ENCODE measurements around the gene RPAP3.
A peak's percentile ranks its signal among the peaks of the same experiment; 100 is the strongest.

The RPAP3 gene

DNA sequence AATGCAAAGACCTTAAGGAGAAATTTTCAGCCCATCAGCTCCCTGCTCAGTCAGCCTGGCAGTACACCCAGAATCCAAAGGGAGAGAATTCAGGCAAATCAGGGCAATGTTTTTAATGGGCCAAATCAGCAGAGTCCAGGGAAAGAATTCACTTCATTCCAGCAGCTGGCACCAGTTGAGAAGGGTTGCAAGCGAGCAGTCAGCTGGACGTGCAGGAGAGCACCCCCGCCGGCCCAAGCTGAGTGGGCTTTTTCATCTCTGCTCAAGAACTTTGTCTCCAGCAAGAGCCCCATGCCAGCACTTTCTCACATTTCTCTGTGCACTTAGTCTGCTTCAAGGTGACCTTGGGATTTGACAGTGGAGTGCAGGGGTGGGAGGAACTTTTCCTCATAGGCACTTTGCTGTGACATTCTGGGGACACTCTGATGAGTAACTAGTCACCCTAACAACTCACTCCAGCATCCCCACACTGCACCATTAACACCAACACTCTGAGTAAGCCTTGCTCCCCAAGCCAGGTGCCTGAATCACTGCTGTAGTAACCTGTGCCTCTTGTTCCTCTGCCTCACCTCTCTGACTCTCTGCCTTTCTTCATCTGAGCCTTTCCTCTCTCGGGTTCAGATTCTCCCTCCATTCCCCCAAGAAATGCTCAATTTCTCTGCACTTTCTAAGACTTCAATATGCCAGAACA, 17.3 kb upstream of the RPAP3 start:
- FAIRE-seq (no peak), DNase-seq (ENCODE audit: extremely low spot score, insufficient read length, low read depth) (no peak)

DNA sequence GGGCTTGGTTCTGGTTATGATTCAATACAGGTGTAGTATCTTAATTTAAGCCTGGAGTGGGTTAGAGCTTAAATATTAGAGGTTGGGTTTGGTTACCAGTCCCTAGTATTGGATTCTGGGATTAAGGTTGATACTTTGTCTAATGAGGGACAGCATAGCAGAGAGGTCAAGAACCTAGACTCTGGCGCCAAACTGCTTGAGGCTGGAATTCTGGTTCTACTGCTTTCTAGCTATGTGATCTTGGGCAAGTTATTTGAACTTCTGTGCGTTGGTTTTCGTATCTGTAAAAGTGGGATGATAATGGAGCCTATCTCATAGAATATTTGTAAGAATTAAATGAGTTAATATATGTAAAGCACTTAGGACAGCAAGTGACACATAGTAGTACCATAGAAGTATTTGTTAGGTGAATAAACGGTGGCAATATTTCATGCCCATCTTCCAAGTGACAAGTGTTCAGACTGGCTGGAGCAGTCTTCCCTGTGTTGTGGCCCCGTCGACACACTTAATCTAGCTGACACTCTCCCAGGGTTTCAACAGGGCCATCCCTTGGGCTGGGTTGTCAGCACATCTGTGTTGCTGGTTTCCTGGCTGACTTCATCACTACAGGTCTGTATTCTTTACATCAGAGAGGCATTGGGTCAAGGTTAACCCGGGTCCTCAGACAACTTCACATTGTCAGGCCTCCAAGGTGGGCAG, 16.5 kb upstream of the RPAP3 start:
- DNase-seq (ENCODE audit: extremely low spot score, insufficient read length, low read depth), result no peak
- no peak for FAIRE-seq

DNA sequence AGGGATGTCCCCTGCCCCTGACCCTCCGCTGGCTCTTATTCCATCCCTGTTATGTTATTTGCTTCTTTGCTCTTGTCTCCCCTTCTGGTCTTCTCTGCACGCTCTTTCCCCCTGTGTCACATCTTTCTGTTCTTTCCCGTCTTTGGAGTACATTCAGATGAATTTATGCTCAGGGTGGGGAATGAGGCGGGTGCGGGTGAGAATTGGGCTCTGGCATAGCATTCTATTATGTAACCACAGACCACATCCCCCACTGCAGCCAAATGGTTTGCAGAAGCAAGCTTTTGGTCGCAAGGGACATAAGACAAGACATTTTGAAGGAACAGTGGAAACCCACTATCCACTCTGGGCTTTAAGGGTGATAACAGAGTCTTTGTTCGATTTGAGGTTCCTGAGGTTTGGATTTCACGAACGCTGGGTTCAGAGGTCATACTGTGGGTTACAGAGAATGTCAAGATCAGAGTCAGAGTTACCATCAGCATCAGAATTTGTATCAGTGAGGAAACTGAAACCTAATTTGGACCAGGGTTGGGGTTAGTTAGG, 15.7 kb upstream of the RPAP3 start:
- FAIRE-seq, result no peak
- DNase-seq (ENCODE audit: extremely low spot score, insufficient read length, low read depth), result no peak

DNA sequence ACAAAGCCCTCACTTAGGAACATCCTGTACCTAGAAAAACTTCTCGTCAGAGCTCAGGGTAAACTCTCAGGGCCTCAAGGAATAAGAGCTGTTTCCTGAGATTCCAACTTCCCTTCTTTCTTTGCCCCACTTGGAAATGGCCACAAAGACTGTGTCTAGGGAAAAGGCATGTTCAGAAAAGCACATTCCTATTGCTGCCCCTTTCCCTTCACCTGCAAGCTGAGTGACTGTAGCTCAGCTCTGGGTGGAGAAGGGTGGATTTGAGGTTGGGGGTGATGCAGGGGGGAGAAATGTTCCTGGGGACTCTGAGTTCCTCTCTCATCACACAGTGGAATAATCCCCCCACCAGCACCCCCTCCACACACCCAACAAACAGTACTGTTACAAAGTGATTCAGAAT, 12.7 kb upstream of the RPAP3 start:
- DNase-seq (ENCODE audit: extremely low spot score, insufficient read length, low read depth), result no peak
- FAIRE-seq, result no peak

DNA sequence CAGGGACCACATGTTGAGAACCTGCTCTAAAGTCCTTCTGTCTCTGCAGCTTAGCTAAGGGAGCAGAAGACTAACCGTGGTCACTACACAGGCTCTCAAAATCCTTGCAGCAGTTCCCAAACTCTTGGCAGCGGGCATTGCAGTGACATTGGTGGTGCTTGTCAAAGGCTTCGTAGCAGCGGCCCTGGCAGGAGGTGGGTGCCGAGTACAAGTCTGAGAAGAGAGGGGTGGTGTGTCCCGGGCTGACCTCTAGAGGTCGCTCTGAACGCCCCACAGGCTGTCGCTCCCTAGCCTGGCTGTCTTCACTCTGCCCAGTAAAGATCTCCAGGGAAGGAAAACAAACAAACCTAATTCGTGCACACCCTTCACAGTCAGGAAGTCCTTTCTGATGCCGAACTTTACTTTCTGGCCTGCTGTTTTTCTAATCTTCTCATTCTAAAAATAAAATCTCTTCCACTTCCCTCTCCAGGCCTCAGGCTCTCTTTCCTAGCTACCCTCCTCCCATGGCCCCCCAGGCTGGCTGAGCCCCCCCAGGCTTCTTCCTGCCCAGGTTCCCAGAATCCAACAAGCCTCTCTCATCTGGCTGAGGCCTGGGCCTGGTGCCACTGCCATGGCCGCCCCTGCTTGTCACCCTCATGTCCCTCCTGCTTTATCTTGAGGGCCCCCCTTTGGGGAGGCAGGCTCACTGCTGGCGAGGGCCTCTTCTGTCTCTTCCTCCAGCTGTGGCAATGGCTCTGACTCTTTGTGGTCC, 11.8 kb upstream of the RPAP3 start:
- no peak for DNase-seq (ENCODE audit: extremely low spot score, insufficient read length, low read depth)
- FAIRE-seq, result no peak

DNA sequence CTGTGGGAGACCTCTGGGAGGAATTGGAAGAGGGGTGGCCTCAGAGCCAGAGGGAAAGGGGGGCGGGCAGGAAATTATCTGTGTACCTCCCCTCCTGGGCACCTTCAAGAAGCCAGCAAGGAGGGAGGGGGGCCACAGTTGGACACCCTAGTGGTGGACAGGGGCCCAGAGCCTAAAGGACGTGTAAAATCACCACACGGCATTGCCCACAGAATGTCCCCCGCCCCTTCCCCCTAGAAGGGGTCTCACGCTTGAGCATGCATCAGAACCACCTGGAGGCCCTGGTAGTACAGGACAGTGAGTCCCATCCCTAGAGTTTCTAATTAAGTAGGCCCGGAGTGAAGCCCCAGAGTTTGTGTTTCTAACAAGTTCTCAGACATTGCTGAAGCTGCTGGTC, 11.2 kb upstream of the RPAP3 start:
- FAIRE-seq (no peak), DNase-seq (ENCODE audit: extremely low spot score, insufficient read length, low read depth) (no peak)

DNA sequence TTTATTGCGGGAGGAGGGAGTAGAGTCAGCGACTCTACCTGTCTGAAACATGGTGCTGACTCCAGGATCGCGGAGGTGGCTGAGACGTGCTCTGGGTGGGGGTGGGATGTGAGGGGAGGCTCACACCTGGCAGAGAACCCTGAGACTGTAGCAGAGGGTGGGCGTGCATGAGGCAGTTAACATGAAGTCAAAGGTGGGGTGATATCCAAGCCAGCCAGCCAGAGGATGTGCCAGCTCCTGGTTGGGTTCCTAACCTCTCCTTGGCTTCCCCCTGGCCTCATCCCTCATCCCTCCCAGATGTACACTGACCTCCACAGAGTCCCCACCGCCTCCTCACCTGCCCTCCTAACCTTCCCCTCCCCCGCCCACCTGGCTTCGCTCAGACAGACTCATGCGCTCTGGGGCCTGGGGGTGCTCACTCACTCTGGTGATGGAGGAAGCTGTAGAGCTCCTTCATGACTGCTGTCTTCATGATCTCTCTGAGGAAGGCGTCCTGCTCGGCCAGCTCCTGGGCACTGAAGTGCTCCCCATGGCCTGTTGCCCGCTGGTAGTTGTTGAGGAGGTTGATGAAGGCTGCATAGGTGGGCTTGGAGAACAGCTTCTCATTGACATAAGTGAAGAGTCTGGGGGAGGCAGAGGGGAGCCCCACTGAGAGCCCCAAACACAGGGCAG, 10.2 kb upstream of the RPAP3 start:
- no peak for FAIRE-seq

DNA sequence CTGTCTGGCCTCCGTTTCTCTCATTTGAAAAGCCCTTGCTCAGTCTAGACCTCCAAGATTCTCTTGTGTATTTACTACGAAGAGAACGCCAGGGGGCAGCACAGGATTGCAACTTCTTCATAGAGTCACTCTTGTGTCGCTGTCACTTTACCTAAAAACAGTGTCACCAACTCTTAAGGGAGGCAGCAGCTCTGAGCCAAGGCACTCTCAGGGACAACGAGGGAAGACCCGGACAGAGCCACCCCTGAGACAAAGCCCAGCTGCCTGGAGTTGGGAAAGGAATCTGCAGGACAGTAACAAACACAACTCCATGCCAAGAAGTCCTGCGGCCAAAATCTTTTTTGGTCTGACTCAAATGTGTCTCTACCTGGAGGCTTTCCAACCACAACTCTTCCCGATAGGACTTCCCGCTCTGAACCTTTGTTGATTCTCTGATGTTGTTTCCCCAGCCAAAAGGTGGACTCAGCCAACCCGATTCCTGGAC, 9.6 kb upstream of the RPAP3 start:
- peak; percentile 88 for FAIRE-seq

More for the DNA sequence above, 10.2 kb upstream of the RPAP3 start:
- DNase-seq (ENCODE audit: extremely low spot score, insufficient read length, low read depth), result no peak

DNA sequence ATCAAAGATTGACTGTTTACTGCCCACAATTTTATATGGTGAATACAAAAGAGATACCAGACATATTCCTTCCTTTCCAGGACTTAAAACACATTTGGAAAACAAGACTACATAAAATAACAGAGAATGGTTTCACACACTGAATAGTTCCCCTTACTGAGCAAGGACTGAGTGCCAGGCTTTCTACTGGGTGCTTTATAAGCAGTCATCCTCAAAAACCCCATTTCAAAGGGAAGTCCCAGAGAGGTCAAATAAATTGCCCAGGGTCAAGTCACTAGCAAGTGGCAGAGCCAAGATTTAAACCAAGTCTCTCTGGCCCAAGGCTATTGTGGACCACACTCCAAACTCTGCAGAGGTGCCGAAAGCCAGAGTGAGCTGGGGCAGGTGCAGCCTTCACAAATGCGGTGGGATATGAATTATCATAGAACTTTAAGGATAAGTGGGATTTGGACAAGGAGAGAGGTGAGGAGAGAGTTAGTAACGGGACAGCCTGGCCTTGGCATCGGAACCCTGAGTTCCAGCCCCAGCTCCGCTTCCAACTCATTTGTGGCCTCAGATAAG, 9.1 kb upstream of the RPAP3 start:
- no peak for DNase-seq (ENCODE audit: extremely low spot score, insufficient read length, low read depth)
- no peak for FAIRE-seq

More for the DNA sequence above, 9.6 kb upstream of the RPAP3 start:
- peak; percentile 53 for DNase-seq (ENCODE audit: extremely low spot score, insufficient read length, low read depth)

DNA sequence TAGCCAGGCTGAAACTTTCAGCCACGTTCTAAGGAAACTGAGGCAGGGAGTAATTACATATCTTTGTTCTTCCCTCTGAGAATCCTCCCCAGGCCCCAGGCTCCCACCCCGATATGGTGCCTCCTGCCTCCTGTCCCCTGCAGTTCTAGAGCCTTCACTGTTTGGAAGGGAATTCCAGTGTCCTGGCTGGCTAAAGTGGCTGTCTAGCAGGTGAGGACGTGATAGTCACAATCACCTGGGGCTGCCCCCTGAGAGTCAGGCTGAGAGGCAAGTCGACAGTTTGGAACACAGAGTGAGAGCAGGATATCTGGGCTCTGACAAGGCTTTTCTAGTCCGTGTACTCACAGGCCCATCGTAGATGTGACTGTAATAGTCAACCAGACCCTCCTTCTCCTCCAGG, 6.3 kb upstream of the RPAP3 start:
- DNase-seq (ENCODE audit: extremely low spot score, insufficient read length, low read depth) (no peak), FAIRE-seq (no peak)

DNA sequence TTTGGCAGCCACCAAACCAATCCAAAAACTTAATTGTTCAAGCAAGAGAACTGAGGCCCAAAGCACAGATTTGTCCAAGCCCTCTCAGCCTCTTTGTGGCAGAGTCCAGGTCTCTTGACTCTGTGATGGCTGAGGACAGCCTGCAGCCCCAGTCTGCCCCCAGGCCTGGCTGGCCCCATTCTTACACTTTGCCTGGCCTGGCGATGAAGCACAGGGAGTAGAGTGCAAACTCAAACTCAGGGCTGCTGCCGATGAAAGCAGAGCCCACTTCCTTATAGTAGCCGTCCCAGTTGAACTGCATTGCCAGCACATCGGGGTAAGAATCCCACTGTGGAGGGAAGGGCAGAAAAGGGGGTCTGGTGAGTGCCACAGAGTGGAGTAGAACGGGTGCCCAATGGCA, 5.6 kb upstream of the RPAP3 start:
- no peak for FAIRE-seq
- DNase-seq (ENCODE audit: extremely low spot score, insufficient read length, low read depth), result no peak

DNA sequence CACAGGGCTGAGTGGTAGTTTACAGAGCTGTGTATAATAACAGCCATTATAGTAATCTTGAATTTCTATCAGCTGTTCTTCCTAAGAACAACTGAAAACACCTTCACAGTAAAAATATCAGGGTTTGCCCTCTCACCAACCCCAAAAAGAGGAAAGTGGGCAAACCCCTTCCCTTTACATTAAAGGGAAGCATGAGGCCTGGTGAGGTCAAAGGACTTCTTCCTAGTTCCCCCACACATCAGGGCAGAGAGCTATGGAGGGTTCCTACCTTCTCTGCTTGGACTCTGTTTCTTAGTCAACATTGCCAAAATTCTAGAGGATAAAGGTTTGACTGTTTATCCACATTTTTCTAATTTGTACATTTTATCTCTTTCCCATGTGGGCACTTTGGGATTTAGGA, 4.4 kb upstream of the RPAP3 start:
- FAIRE-seq (no peak), DNase-seq (ENCODE audit: extremely low spot score, insufficient read length, low read depth) (no peak)

DNA sequence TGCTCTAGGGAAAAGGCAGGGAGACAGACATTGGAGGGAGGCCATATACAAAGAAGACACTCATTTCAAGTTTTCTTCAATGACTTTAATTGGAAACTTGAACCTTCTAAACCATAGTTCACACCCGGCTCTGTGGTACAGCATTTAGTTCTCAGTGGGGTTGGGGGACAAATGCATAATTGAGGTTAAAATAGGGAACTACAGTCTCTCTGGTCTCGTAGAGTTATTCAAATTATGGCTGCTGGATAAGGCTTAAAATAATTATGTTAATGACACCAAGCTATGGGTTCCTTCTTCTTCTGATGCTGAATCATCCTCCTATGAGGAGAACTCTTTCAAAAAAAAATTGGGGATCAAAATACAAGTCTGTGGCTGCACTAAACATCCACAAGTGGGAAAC, 3.8 kb upstream of the RPAP3 start:
- DNase-seq (ENCODE audit: extremely low spot score, insufficient read length, low read depth) (no peak), FAIRE-seq (no peak)

DNA sequence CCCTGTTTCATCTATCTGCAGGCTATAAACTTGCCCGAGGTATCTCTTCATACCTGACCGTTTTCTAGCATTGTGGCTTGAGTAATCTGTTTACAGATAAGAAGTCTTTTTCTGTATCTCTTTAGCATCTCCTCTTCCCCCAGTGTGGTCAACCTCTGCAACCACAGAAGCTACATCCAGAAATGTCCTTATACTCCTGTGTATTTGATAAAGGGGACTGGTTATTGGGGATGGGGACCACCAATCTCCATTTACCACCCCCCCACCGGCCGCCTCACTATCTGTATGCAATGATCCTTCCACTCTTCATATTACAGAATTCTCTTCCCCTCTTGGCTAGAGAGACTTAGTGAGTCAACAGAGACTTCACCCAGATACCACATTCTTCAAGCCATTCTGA, 3.4 kb upstream of the RPAP3 start:
- FAIRE-seq, result no peak

DNA sequence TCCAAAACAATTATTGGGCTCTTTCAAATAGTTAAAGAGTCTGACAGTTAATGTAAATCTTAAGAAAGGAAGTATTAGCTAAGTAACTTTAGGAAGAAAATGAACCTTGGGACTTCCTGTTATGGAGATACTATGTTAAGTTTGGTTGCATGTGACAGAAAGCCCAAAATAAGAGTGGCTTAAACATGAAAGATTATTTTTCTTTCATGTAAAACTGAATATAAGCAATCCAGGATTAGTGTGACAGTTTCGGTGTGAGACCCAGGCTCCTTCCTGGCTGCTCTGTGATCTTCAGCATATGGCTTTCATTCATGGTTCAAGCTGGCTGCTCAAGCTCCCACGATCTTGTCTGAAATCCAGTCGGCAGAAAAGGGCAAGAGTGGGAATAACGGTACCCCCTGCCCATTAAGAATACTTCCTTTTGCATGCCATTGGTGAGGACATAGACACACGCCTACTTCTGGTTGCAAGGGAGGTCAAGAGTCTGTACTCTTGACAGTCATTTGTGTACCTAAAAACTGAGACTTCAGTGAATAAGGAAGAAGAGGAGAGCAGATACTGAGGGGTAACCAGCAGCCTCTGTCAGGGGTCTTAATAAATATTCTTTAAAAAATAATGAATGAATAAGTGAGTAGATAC, 2.2 kb upstream of the RPAP3 start:
- no peak for DNase-seq (ENCODE audit: extremely low spot score, insufficient read length, low read depth)
- peak; percentile 33 for FAIRE-seq

More for the DNA sequence above, 3.4 kb upstream of the RPAP3 start:
- no peak for DNase-seq (ENCODE audit: extremely low spot score, insufficient read length, low read depth)

DNA sequence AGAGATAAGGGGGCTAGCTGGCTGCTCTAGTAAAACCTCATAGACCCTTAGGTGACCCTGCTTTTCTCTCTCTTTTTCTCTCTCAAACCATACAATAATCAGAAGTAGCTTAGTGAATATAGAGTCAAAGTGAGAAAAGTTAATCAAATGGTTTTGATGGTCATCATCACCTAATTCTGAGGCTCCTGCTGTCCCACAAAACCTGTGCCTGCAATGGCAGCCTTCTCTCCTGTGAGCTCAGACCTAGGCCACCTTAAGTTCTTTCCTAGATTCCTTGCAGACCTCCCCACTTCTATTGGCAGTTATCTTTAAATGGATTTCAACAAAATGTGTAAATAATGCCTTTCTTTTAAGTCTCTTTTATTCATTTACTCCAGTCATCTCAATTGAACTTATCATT, 1.5 kb upstream of the RPAP3 start:
- FAIRE-seq, result no peak

DNA sequence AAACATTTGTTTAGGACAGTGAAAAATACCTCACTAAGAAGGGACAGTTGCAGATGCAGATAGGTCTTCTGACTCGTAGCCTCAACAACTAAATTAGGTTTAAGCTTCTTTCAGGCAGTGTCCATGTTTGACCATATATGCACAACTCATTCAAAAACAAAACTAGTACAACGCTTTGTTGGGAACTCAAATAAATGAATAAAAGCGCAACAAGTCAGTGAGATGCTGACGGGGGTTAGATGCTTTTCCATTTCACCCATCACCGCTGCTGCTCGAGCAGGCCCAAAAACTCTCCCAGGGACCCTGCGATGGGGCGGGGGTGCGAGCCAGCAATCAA, 633 bp downstream of the RPAP3 start:
- peak; percentile 55 for FAIRE-seq
- no peak for DNase-seq (ENCODE audit: extremely low spot score, insufficient read length, low read depth)

More for the DNA sequence above, 1.5 kb upstream of the RPAP3 start:
- no peak for DNase-seq (ENCODE audit: extremely low spot score, insufficient read length, low read depth)

DNA sequence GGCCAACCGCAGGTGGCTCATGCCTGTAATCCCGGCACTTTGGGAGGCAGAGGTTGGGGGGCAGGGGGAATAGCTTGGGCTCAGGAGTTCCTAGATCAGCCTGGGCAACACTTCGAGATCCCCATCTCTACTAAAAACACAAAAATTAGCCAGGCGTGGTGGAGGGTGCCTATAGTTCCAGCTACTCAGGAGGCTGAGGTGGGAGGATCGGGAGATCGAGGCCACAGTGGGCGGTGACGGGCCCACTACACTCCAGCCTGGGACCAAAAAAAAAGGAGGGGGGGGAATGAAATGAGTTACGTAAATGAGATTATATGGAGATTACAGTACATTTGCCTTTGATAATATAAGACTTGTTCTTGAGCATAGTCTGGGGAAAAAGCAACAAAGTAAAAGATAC, 1.1 kb downstream of the RPAP3 start:
- DNase-seq (ENCODE audit: extremely low spot score, insufficient read length, low read depth), result no peak
- no peak for FAIRE-seq

DNA sequence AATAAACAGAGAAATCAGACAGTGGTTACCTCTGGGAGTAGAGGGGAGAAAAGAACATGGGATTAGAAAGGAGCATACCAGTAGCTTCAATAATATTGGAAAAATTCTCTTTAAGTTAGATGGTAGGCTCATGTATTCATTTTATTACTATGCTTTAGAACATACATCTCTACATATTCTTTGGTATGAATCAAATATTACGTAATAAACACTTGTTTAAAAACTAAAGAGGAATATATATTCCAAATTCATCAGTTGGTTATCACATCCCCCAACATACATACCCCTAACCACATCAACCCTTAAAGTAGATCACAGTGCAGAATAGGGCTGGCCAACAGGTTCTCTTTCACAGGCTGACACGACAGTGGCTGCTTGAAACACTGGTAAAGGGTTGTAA, 5.6 kb downstream of the RPAP3 start:
- DNase-seq (ENCODE audit: extremely low spot score, insufficient read length, low read depth) (no peak), FAIRE-seq (no peak)

DNA sequence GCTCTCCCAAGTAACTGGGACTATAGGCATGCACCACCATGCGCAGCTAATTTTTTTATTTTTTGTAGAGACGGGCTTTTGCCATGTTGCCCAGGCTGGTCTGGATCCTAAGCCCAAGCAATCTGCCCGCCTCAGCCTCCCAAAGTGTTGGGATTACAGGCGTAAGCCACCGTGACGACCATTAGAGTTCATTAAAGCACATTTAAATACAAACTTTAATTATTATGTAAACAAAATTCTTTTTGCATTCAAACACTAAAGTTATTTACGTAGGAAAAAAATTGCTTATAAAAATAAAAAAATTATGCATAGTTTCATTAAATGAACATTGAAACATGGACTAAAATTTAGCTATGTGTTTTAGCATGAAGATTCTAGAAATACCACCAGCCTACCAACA, 7.2 kb downstream of the RPAP3 start:
- FAIRE-seq (no peak), DNase-seq (ENCODE audit: extremely low spot score, insufficient read length, low read depth) (no peak)

Measured in GM18507 (cell line).